Activated CD4-positive, alpha-beta T cell treated with anti-CD3 and anti-CD28 coated beads, Interleukin-2, amount 50 U/mL, for 16 hours (primary cell): ENCODE data around the gene NEURL1B.
"Not testable (repeated sequence)": the region's sequence is repeated elsewhere in the genome, so short reads cannot be mapped to it uniquely, and the experiment has no call there.

ENCODE experiments used
- DNase-seq: peaks from one replicate; pipeline ENCODE4 v3.0.0-alpha.2; 2020

NEURL1B gene

GRCh38 chr5:172636279-172637050, 4.6 kb upstream of the NEURL1B start:
- no peak for DNase-seq

- DNase-seq = no peak
Observed at GRCh38 chr5:172637110-172637580, 3.9 kb upstream of the NEURL1B start.

- DNase-seq = no peak
Observed at GRCh38 chr5:172637740-172638139, 3.3 kb upstream of the NEURL1B start.

- DNase-seq = no peak
Observed at GRCh38 chr5:172638209-172638768, 2.8 kb upstream of the NEURL1B start.

GRCh38 chr5:172640139-172640538, 924 bp upstream of the NEURL1B start:
- no peak for DNase-seq

- no peak for DNase-seq
Observed at GRCh38 chr5:172641359-172642050, 442 bp downstream of the NEURL1B start.

GRCh38 chr5:172642051-172642409, 967 bp downstream of the NEURL1B start:
- DNase-seq = no peak

GRCh38 chr5:172642486-172642885, 1.4 kb downstream of the NEURL1B start:
- DNase-seq = no peak

- DNase-seq = no peak
Observed at GRCh38 chr5:172642926-172643871, 2.1 kb downstream of the NEURL1B start.

GRCh38 chr5:172644266-172644665, 3.2 kb downstream of the NEURL1B start:
- no peak for DNase-seq

GRCh38 chr5:172644711-172645110, 3.6 kb downstream of the NEURL1B start:
- no peak for DNase-seq

GRCh38 chr5:172645271-172646055, 4.4 kb downstream of the NEURL1B start:
- DNase-seq = no peak

- no peak for DNase-seq
Observed at GRCh38 chr5:172646716-172647285, 5.7 kb downstream of the NEURL1B start.

GRCh38 chr5:172647352-172648012, 6.4 kb downstream of the NEURL1B start:
- DNase-seq = no peak

GRCh38 chr5:172648013-172648381, 6.9 kb downstream of the NEURL1B start:
- DNase-seq = no peak

GRCh38 chr5:172648755-172649154, 7.7 kb downstream of the NEURL1B start:
- DNase-seq = no peak

GRCh38 chr5:172656496-172656895, 15.4 kb downstream of the NEURL1B start:
- not testable (repeated sequence) for DNase-seq

GRCh38 chr5:172657524-172658233, 16.6 kb downstream of the NEURL1B start:
- DNase-seq = not testable (repeated sequence)

- no peak for DNase-seq
Observed at GRCh38 chr5:172658391-172658790, 17.3 kb downstream of the NEURL1B start.

- DNase-seq = no peak
Observed at GRCh38 chr5:172658961-172659501, 18.0 kb downstream of the NEURL1B start.
